ENCODE measurements around the gene SH3BP2.
"Not testable (repeated sequence)": the region's sequence is repeated elsewhere in the genome, so short reads cannot be mapped to it uniquely, and the experiment has no call there.

Gene SH3BP2

DNA sequence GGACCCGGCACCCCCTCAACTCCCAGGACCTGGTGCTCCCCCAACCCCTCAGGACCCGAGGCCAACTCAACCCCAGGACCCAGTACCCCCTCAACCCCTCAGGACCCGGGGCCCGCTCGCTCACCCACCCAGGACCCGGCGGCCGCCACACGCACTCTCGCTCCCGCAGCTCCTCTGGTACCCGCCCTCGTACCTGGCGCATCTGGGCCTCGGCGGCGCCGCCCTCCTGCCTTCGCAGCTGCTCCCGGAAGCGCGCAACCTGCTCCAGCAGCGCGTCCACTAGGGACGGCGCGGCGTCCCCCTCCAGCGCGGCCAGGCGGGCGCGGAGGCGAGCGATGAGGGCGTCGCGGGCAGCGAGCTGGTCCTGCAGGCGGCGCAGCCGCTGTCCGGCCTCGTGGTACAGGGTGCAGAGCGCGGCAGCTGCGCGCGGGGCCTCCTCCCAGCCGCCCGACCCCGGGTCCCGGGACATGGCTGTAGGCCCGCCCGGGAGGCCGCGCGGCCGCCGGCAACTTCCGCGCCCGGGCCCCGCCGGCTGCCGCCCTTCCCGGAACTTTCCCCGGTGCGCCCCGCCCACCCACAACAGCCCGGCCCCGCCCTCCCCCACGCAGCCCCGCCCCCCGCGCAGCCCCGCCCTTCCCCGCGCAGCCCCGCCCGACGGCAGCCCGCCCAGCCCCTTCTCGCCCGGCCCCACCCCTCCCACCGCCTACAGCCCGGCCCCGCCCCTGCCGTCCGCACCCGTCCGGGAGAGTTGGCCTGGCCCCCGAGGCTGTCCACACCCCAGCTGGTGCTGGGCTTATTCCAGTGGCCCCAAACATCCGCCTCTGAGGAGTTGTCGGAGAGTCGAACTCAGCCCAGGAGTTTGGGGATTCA, 36.8 kb upstream of the SH3BP2 start, which contains the start of gene TNIP2:
TNIP2 (minus strand) TSS at position 516 of the 870 bp plus-strand sequence; CDS start at position 469, 47 bp downstream.
- peak within 1 kb of the TSS; percentile 84 for H3K27ac ChIP-seq
- H3K36me3 ChIP-seq = peaks cover 17% of the 10 kb centered on the region
- peak; percentile 87 for DNase-seq
- no peaks in the 10 kb centered on the region for H3K9me3 ChIP-seq (ENCODE audit: severe bottlenecking)
- TF ChIP-seq, protein P1, sequence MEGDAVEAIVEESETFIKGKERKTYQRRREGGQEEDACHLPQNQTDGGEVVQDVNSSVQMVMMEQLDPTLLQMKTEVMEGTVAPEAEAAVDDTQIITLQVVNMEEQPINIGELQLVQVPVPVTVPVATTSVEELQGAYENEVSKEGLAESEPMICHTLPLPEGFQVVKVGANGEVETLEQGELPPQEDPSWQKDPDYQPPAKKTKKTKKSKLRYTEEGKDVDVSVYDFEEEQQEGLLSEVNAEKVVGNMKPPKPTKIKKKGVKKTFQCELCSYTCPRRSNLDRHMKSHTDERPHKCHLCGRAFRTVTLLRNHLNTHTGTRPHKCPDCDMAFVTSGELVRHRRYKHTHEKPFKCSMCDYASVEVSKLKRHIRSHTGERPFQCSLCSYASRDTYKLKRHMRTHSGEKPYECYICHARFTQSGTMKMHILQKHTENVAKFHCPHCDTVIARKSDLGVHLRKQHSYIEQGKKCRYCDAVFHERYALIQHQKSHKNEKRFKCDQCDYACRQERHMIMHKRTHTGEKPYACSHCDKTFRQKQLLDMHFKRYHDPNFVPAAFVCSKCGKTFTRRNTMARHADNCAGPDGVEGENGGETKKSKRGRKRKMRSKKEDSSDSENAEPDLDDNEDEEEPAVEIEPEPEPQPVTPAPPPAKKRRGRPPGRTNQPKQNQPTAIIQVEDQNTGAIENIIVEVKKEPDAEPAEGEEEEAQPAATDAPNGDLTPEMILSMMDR (IDR thresholded peaks at IDR 0.05; ENCODE audit: low read depth, low read length) = peak; percentile 57
- no peaks in the 10 kb centered on the region for H3K27me3 ChIP-seq (ENCODE audit: insufficient read depth, low read depth, severe bottlenecking)
- H3K4me3 ChIP-seq (ENCODE audit: low read depth, low read length) = peak within 1 kb of the TSS; percentile 72

DNA sequence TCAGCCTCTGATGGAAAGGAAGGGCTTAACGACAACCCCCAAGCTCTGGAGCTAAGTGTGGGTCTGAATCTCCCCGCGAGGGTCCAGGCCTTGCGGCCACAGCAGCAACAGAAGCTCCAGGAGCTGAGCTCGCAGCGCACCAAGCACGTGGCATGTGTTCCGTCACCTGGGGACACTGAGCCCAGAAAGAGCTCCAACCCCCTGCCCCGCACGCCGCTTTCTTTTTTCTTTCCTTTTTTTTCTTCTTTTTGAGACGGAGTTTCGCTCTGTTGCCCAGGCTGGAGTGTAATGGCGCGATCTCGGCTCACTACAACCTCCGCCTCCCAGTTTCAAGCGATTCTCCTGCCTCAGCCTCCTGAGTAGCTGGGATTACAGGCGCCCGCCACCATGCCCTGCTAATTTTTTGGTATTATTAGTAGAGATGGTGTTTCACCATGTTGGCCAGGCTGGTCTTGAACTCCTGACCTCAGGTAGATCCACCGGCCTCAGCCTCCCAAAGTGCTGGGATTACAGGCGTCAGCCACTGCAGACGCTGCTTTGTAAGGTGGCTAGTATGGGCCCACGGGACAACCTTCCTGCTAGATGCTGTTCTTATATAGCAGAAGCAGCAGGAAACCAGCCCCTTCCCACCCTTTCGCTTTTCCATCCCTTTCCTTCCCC, 36.1 kb upstream of the SH3BP2 start:
- H3K27ac ChIP-seq = peak overlapping the region; percentile 68
- no peak for DNase-seq
- H3K36me3 ChIP-seq = peaks cover 17% of the 10 kb centered on the region
- H3K27me3 ChIP-seq (ENCODE audit: insufficient read depth, low read depth, severe bottlenecking) = no peaks in the 10 kb centered on the region
- TF ChIP-seq, protein P1 (IDR thresholded peaks at IDR 0.05; ENCODE audit: low read depth, low read length) = no peak
- peak overlapping the region; percentile 37 for H3K4me3 ChIP-seq (ENCODE audit: low read depth, low read length)
- H3K9me3 ChIP-seq (ENCODE audit: severe bottlenecking) = no peaks in the 10 kb centered on the region

- H3K27me3 ChIP-seq (ENCODE audit: insufficient read depth, low read depth, severe bottlenecking) = no peaks in the 10 kb centered on the region
- DNase-seq = no peak
- no peak overlapping the region for H3K4me3 ChIP-seq (ENCODE audit: low read depth, low read length)
- no peak overlapping the region for H3K27ac ChIP-seq
- H3K9me3 ChIP-seq (ENCODE audit: severe bottlenecking) = no peaks in the 10 kb centered on the region
- peaks cover 13% of the 10 kb centered on the region for H3K36me3 ChIP-seq
- TF ChIP-seq, protein P1 (IDR thresholded peaks at IDR 0.05; ENCODE audit: low read depth, low read length) = no peak
Measured at GRCh38 chr4:2757426-2757825, 35.5 kb upstream of the SH3BP2 start.

GRCh38 chr4:2761035-2761923, 31.6 kb upstream of the SH3BP2 start:
- H3K4me3 ChIP-seq (ENCODE audit: low read depth, low read length) = no peak overlapping the region
- H3K9me3 ChIP-seq (ENCODE audit: severe bottlenecking) = peaks cover 6% of the 10 kb centered on the region
- TF ChIP-seq, protein P1 (IDR thresholded peaks at IDR 0.05; ENCODE audit: low read depth, low read length) = no peak
- no peak overlapping the region for H3K27ac ChIP-seq
- no peaks in the 10 kb centered on the region for H3K36me3 ChIP-seq
- H3K27me3 ChIP-seq (ENCODE audit: insufficient read depth, low read depth, severe bottlenecking) = no peaks in the 10 kb centered on the region
- no peak for DNase-seq

GRCh38 chr4:2762048-2762447, 30.8 kb upstream of the SH3BP2 start:
- no peak for DNase-seq
- TF ChIP-seq, protein P1 (IDR thresholded peaks at IDR 0.05; ENCODE audit: low read depth, low read length) = no peak
- Histone ChIP-seq H3K9me3 (ENCODE audit: severe bottlenecking) (peaks cover 8% of the 10 kb centered on the region), H3K27me3 (ENCODE audit: insufficient read depth, low read depth, severe bottlenecking) (no peaks in the 10 kb centered on the region), H3K36me3 (no peaks in the 10 kb centered on the region), H3K27ac (no peak overlapping the region), H3K4me3 (ENCODE audit: low read depth, low read length) (no peak overlapping the region)

DNA sequence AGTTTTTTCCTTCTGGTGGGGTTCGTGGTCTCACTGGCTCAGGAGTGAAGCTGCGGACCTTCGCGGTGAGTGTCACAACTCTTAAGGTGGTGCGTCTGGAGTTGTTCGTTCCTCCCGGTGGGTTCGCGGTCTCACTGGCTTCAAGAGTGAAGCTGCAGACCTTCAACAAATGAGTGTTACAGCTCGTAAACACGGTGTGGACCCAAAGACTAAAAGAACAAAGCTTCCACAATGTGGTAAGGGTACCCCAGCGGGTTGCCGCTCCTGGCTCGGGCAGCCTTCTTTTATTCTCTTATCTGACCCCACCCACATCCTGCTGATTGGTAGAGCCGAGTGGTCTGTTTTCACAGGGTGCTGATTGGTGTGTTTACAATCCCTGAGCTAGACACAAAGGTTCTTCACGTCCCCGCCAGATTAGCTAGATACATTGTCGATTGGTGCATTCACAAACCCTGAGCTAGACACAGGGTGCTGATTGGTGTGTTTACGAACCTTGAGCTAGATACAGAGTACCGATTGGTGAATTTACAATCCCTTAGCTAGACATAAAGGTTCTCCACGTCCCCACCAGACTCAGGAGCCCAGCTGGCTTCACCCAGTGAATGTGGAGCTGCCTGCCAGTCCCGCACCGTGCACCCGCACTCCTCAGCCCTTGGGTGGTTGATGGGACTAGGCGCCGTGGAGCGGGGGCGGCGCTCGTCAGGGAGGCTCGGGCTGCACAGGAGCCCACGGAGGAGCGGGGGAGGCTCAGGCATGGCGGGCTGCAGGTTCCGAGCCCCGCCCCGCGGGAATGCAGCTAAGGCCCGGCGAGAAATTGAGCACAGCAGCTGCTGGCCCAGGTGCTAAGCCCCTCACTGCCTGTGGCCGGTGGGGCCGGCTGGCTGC, 30.2 kb upstream of the SH3BP2 start:
- not testable (repeated sequence) for H3K9me3 ChIP-seq (ENCODE audit: severe bottlenecking); H3K4me3 ChIP-seq (ENCODE audit: low read depth, low read length); DNase-seq; H3K27me3 ChIP-seq (ENCODE audit: insufficient read depth, low read depth, severe bottlenecking); H3K36me3 ChIP-seq; H3K27ac ChIP-seq

All from WERI-Rb-1 (cell line).